NCI-H1105 (cell line): ENCODE measurements around the gene SLC25A6.
"Not testable (repeated sequence)": the region's sequence is repeated elsewhere in the genome, so short reads cannot be mapped to it uniquely, and the experiment has no call there.

ENCODE experiments used
- DNase-seq: peaks from one replicate; lab custom pipeline; 2025; lab: John Stamatoyannopoulos, UW

The SLC25A6 gene

GRCh38 chrX:1391707-1392375 is at the start of gene SLC25A6:
TSS of gene SLC25A6 (minus strand) at chrX:1392113. CDS start at chrX:1392009, 104 bp downstream.
- no peak for DNase-seq

GRCh38 chrX:1440506-1440905 is 48.6 kb upstream of the SLC25A6 start:
- DNase-seq: no peak

- DNase-seq: no peak
Observed at GRCh38 chrX:1435241-1435895, 43.5 kb upstream of the SLC25A6 start.

GRCh38 chrX:1434871-1435240 is 42.9 kb upstream of the SLC25A6 start:
- no peak for DNase-seq

GRCh38 chrX:1433646-1434357 is 41.9 kb upstream of the SLC25A6 start:
- no peak for DNase-seq

GRCh38 chrX:1430451-1430850 is 38.5 kb upstream of the SLC25A6 start:
- no peak for DNase-seq

GRCh38 chrX:1427756-1428155 is 35.8 kb upstream of the SLC25A6 start:
- DNase-seq: no peak

GRCh38 chrX:1426321-1426720 is 34.4 kb upstream of the SLC25A6 start:
- DNase-seq: not testable (repeated sequence)

GRCh38 chrX:1425381-1425780 is 33.5 kb upstream of the SLC25A6 start:
- no peak for DNase-seq

- DNase-seq: no peak
Observed at GRCh38 chrX:1424147-1424851, 32.4 kb upstream of the SLC25A6 start.

GRCh38 chrX:1423215-1423614 is 31.3 kb upstream of the SLC25A6 start:
- no peak for DNase-seq

GRCh38 chrX:1422135-1422465 is 30.2 kb upstream of the SLC25A6 start:
- DNase-seq: no peak

GRCh38 chrX:1421433-1422134 is 29.7 kb upstream of the SLC25A6 start:
- no peak for DNase-seq

GRCh38 chrX:1420371-1420770 is 28.5 kb upstream of the SLC25A6 start:
- DNase-seq: no peak

- no peak for DNase-seq
Observed at GRCh38 chrX:1419545-1420355, 27.8 kb upstream of the SLC25A6 start.

- no peak for DNase-seq
Observed at GRCh38 chrX:1418901-1419544, 27.1 kb upstream of the SLC25A6 start.

GRCh38 chrX:1417921-1418771 is 26.2 kb upstream of the SLC25A6 start:
- no peak for DNase-seq

GRCh38 chrX:1416965-1417760 is 25.2 kb upstream of the SLC25A6 start:
- DNase-seq: no peak

- no peak for DNase-seq
Observed at GRCh38 chrX:1416327-1416784, 24.4 kb upstream of the SLC25A6 start.
